GM23338 (cell line): ENCODE measurements around the gene PITPNC1. TPM values are rescaled to one million over a fixed set of nuclear protein-coding genes. Genes with fewer than 3 reads are reported as not detected.

Source experiments
- ATAC-seq: fragments of 200-7000 bp; cut with Tn5 transposase; 3 replicates; pipeline ENCODE4 v1.9.1; 2020
- DNase-seq: peaks from one replicate; pipeline ENCODE4 v3.0.0-alpha.2; 2015; ENCODE audit warnings: low spot score
- H2AFZ ChIP-seq: fragments of 200-600 bp; sonication (generic); 2 replicates; pipeline ENCODE4 v1.8.0; 2016; ENCODE audit warnings: antibody characterized with exemption, mild to moderate bottlenecking, moderate library complexity
- H3F3A ChIP-seq: fragments of 200-600 bp; sonication (generic); replicated peaks from 2 replicates; pipeline ENCODE4 v1.8.0; 2017; ENCODE audit warnings: antibody characterized with exemption, mixed run types, low read depth
- H3K27ac ChIP-seq: fragments of 200-600 bp; sonication (generic); 2 replicates; pipeline ENCODE4 v1.6.1; 2016; ENCODE audit warnings: low read depth
- H3K27me3 ChIP-seq: fragments of 200-600 bp; sonication (generic); 2 replicates; pipeline ENCODE4 v1.8.0; 2016; ENCODE audit warnings: mild to moderate bottlenecking, mixed run types, moderate library complexity; ENCODE audit not compliant: insufficient read depth
- H3K36me3 ChIP-seq: fragments of 200-600 bp; sonication (generic); 2 replicates; pipeline ENCODE4 v1.8.0; 2016; ENCODE audit warnings: mild to moderate bottlenecking; ENCODE audit not compliant: insufficient read depth
- H3K4me1 ChIP-seq: fragments of 200-600 bp; sonication (generic); 2 replicates; pipeline ENCODE4 v1.8.0; 2016; ENCODE audit warnings: mild to moderate bottlenecking, moderate library complexity; ENCODE audit not compliant: insufficient read depth
- H3K4me2 ChIP-seq: fragments of 200-600 bp; sonication (generic); 2 replicates; pipeline ENCODE4 v1.7.1; 2017; ENCODE audit warnings: mixed run types
- H3K4me3 ChIP-seq: fragments of 200-600 bp; sonication (generic); 2 replicates; pipeline ENCODE4 v1.6.1; 2016; ENCODE audit warnings: mixed run types
- H3K79me2 ChIP-seq: fragments of 200-600 bp; sonication (generic); replicated peaks from 2 replicates; pipeline ENCODE4 v1.8.0; 2017; ENCODE audit warnings: mild to moderate bottlenecking; ENCODE audit not compliant: insufficient read depth
- H3K9me2 ChIP-seq: fragments of 200-600 bp; sonication (generic); 2 replicates; pipeline ENCODE4 v1.8.0; 2017; ENCODE audit not compliant: insufficient read depth
- H4K20me1 ChIP-seq: fragments of 200-600 bp; sonication (generic); replicated peaks from 2 replicates; pipeline ENCODE4 v1.8.0; 2017; ENCODE audit warnings: mild to moderate bottlenecking; ENCODE audit not compliant: insufficient read depth
- H3K27ac Mint-ChIP-seq: 2 replicates; pipeline ENCODE4 v1.8.0; 2020; ENCODE audit warnings: inconsistent platforms, mild to moderate bottlenecking, moderate library complexity, mixed read lengths
- H3K27me3 Mint-ChIP-seq: 3 replicates; pipeline ENCODE4 v1.8.0; 2022; ENCODE audit warnings: low read depth, mild to moderate bottlenecking, moderate library complexity, mixed read lengths, inconsistent platforms; ENCODE audit not compliant: insufficient read depth, poor library complexity
- H3K36me3 Mint-ChIP-seq: 3 replicates; pipeline ENCODE4 v1.8.0; 2021; ENCODE audit warnings: low read depth, mild to moderate bottlenecking, inconsistent platforms, moderate library complexity, mixed read lengths
- H3K4me1 Mint-ChIP-seq: 3 replicates; pipeline ENCODE4 v1.8.0; 2020; ENCODE audit warnings: mild to moderate bottlenecking, inconsistent platforms, mixed read lengths
- H3K4me3 Mint-ChIP-seq: 3 replicates; pipeline ENCODE4 v1.8.0; 2021; ENCODE audit warnings: moderate library complexity, mild to moderate bottlenecking, inconsistent platforms, mixed read lengths
- H3K9me3 Mint-ChIP-seq: 3 replicates; pipeline ENCODE4 v1.8.0; 2020; ENCODE audit warnings: moderate library complexity, mild to moderate bottlenecking, inconsistent platforms, mixed read lengths
- CREB1 ChIP-seq: fragments of 250-450 bp; sonication (Bioruptor Pico); IDR thresholded peaks from 2 replicates; pipeline ENCODE4 v1.5.0; 2020; ENCODE audit warnings: low read depth, mild to moderate bottlenecking, moderate library complexity
- CTCF ChIP-seq, 2 experiments: fragments of 200-600 bp in 1 of 2; sonication (generic) in 1 of 2; conservative IDR thresholded peaks; 2 replicates each; pipeline versions ENCODE4 v1.5.1 to v1.6.1; 2016 to 2017; ENCODE audit warnings: antibody characterized with exemption in 2 of 2, low read depth in 2 of 2, mild to moderate bottlenecking in 2 of 2, moderate library complexity in 1 of 2
- NANOG ChIP-seq: IDR thresholded peaks from 2 replicates; pipeline ENCODE4 v1.6.1; 2016; ENCODE audit warnings: antibody characterized with exemption, borderline replicate concordance
- POLR2AphosphoS5 ChIP-seq: IDR thresholded peaks from 2 replicates; pipeline ENCODE4 v1.6.1; 2016; ENCODE audit warnings: antibody characterized with exemption, low read depth
- STAT1 ChIP-seq: IDR thresholded peaks from one replicate; pipeline ENCODE4 v1.6.1; 2016; ENCODE audit warnings: antibody characterized with exemption; ENCODE audit not compliant: unreplicated experiment
- ZNF114 ChIP-seq: fragments of 250-450 bp; sonication (Bioruptor Pico); IDR thresholded peaks from 2 replicates; pipeline ENCODE4 v1.5.0; 2020; ENCODE audit warnings: mild to moderate bottlenecking, moderate library complexity
- ZNF462 ChIP-seq: fragments of 250-450 bp; sonication (Bioruptor Pico); IDR thresholded peaks from 2 replicates; pipeline ENCODE4 v1.5.0; 2020; ENCODE audit warnings: mild to moderate bottlenecking, moderate library complexity
- polyA plus RNA-seq: library from polyadenylated mRNA; unstranded; fragments of >200 nt; fragmentation: Nextera tagmentation; extraction: Ambion mirVana; gene quantifications from 2 replicates; pipeline ENCODE4 v1.2.1, GENCODE V29; 2016
- total RNA-seq: library from RNA; depleted of rRNA; stranded (reverse); fragments of >200 nt; shearing (Covaris generic); gene quantifications from 2 replicates; pipeline ENCODE4 v1.2.3, GENCODE V29; 2014

PITPNC1 gene
- total and polyA plus RNA-seq, 2 experiments from 2014 or later: 23.0 to 32.6 TPM

GRCh38 chr17:67636834-67637520, 259.9 kb downstream of the PITPNC1 start:
- no peaks in the 10 kb centered on the region for H3F3A ChIP-seq
- Mint-ChIP-seq H3K4me1 (peaks cover 20% of the 10 kb centered on the region), H3K9me3 (no peaks in the 10 kb centered on the region), H3K36me3 (peaks cover 13% of the 10 kb centered on the region), H3K27ac (no peak overlapping the region), H3K4me3 (no peak overlapping the region), H3K27me3 (peaks cover 2% of the 10 kb centered on the region)
- H4K20me1 ChIP-seq: peaks cover 4% of the 10 kb centered on the region; the same call in 1 of the 2 replicates
- H3K36me3 ChIP-seq: peaks cover under 1% of the 10 kb centered on the region; the same call in 1 of the 2 replicates
- H3K4me3 ChIP-seq: no peak overlapping the region
- no peak overlapping the region for H3K27ac ChIP-seq
- no peak for DNase-seq
- no peak for ATAC-seq
- no peak for TF ChIP-seq ZNF462 (CRISPR knock-in tag)
- TF ChIP-seq CTCF (conservative IDR thresholded peaks at IDR 0.05; ENCODE audit: low read depth in 2 of 2): no peak
- TF ChIP-seq CREB1 (CRISPR knock-in tag): no peak
- no peak for TF ChIP-seq NANOG
- no peak for TF ChIP-seq STAT1
- no peak for TF ChIP-seq ZNF114 (CRISPR knock-in tag)
- no peak for TF ChIP-seq POLR2AphosphoS5
- H3K79me2 ChIP-seq: no peaks in the 10 kb centered on the region
- H3K27me3 ChIP-seq: no peaks in the 10 kb centered on the region
- H3K4me1 ChIP-seq: peaks cover 13% of the 10 kb centered on the region
- no peaks in the 10 kb centered on the region for H3K9me2 ChIP-seq
- no peak overlapping the region for H2AFZ ChIP-seq
- H3K4me2 ChIP-seq: no peak overlapping the region
